Activated T-cell treated with anti-CD3 and anti-CD28 coated beads, Interleukin-2, amount 50 U/mL, for 24 hours (primary cell): Measurements from ENCODE around the gene CLPTM1L.
"Not testable (repeated sequence)": the region's sequence is repeated elsewhere in the genome, so short reads cannot be mapped to it uniquely, and the experiment has no call there.

ENCODE experiments used
- DNase-seq: peaks from one replicate; pipeline ENCODE4 v3.0.0-alpha.2; 2020
- H3K27ac Mint-ChIP-seq: 2 replicates; pipeline ENCODE4 v1.8.0; 2020; ENCODE audit warnings: mild to moderate bottlenecking, mixed read lengths
- H3K27me3 Mint-ChIP-seq: 2 replicates; pipeline ENCODE4 v1.8.0; 2020; ENCODE audit warnings: mixed read lengths
- H3K36me3 Mint-ChIP-seq: 2 replicates; pipeline ENCODE4 v1.8.0; 2020; ENCODE audit warnings: low read depth, mixed read lengths
- H3K4me1 Mint-ChIP-seq: 2 replicates; pipeline ENCODE4 v1.8.0; 2020; ENCODE audit warnings: low read depth, mixed read lengths
- H3K4me3 Mint-ChIP-seq: 2 replicates; pipeline ENCODE4 v1.8.0; 2020; ENCODE audit warnings: mild to moderate bottlenecking, moderate library complexity, mixed read lengths
- H3K9me3 Mint-ChIP-seq: 2 replicates; pipeline ENCODE4 v1.8.0; 2020; ENCODE audit warnings: mixed read lengths

CLPTM1L gene

GRCh38 chr5:1371972-1372342, 27.1 kb upstream of the CLPTM1L start:
- H3K4me1 Mint-ChIP-seq, H3K27ac Mint-ChIP-seq, H3K27me3 Mint-ChIP-seq, DNase-seq, H3K4me3 Mint-ChIP-seq, H3K9me3 Mint-ChIP-seq, H3K36me3 Mint-ChIP-seq: not testable (repeated sequence)

- H3K9me3 Mint-ChIP-seq = no peaks in the 10 kb centered on the region
- no peaks in the 10 kb centered on the region for H3K36me3 Mint-ChIP-seq
- no peak overlapping the region for H3K4me3 Mint-ChIP-seq
- H3K27ac Mint-ChIP-seq = no peak overlapping the region
- H3K27me3 Mint-ChIP-seq = no peaks in the 10 kb centered on the region
- no peak for DNase-seq
- no peaks in the 10 kb centered on the region for H3K4me1 Mint-ChIP-seq
Measured at GRCh38 chr5:1371218-1371971, 26.5 kb upstream of the CLPTM1L start.

GRCh38 chr5:1370006-1370405, 25.1 kb upstream of the CLPTM1L start:
- H3K4me1 Mint-ChIP-seq = no peaks in the 10 kb centered on the region
- H3K9me3 Mint-ChIP-seq = no peaks in the 10 kb centered on the region
- no peak overlapping the region for H3K4me3 Mint-ChIP-seq

GRCh38 chr5:1368756-1369155, 23.9 kb upstream of the CLPTM1L start:
- Mint-ChIP-seq H3K27ac (no peak overlapping the region), H3K4me3 (no peak overlapping the region), H3K4me1 (no peaks in the 10 kb centered on the region), H3K36me3 (no peaks in the 10 kb centered on the region), H3K27me3 (peaks cover 8% of the 10 kb centered on the region), H3K9me3 (no peaks in the 10 kb centered on the region)
- DNase-seq = no peak

More at GRCh38 chr5:1370006-1370405, 25.1 kb upstream of the CLPTM1L start:
- no peak overlapping the region for H3K27ac Mint-ChIP-seq
- DNase-seq = no peak
- no peaks in the 10 kb centered on the region for H3K27me3 Mint-ChIP-seq
- H3K36me3 Mint-ChIP-seq = no peaks in the 10 kb centered on the region

GRCh38 chr5:1368236-1368635, 23.3 kb upstream of the CLPTM1L start:
- Mint-ChIP-seq H3K27ac (no peak overlapping the region), H3K36me3 (no peaks in the 10 kb centered on the region), H3K27me3 (peaks cover 14% of the 10 kb centered on the region), H3K4me1 (no peaks in the 10 kb centered on the region), H3K9me3 (no peaks in the 10 kb centered on the region), H3K4me3 (no peak overlapping the region)
- DNase-seq = no peak

- no peak overlapping the region for H3K4me3 Mint-ChIP-seq
- H3K4me1 Mint-ChIP-seq = no peaks in the 10 kb centered on the region
- no peak overlapping the region for H3K27ac Mint-ChIP-seq
- no peaks in the 10 kb centered on the region for H3K9me3 Mint-ChIP-seq
- H3K36me3 Mint-ChIP-seq = no peaks in the 10 kb centered on the region
- DNase-seq = no peak
- H3K27me3 Mint-ChIP-seq = peaks cover 22% of the 10 kb centered on the region
Measured at GRCh38 chr5:1367149-1367548, 22.2 kb upstream of the CLPTM1L start.

GRCh38 chr5:1366514-1366913, 21.6 kb upstream of the CLPTM1L start:
- Mint-ChIP-seq H3K4me1 (no peaks in the 10 kb centered on the region), H3K9me3 (no peaks in the 10 kb centered on the region), H3K4me3 (no peak overlapping the region), H3K36me3 (no peaks in the 10 kb centered on the region), H3K27ac (no peak overlapping the region), H3K27me3 (peaks cover 27% of the 10 kb centered on the region)
- no peak for DNase-seq

- DNase-seq = no peak
- H3K4me3 Mint-ChIP-seq = no peak overlapping the region
- no peak overlapping the region for H3K27ac Mint-ChIP-seq
- H3K36me3 Mint-ChIP-seq = no peaks in the 10 kb centered on the region
- no peaks in the 10 kb centered on the region for H3K4me1 Mint-ChIP-seq
- no peaks in the 10 kb centered on the region for H3K9me3 Mint-ChIP-seq
- H3K27me3 Mint-ChIP-seq = peaks cover 43% of the 10 kb centered on the region
Measured at GRCh38 chr5:1364211-1364610, 19.3 kb upstream of the CLPTM1L start.

GRCh38 chr5:1363581-1363980, 18.7 kb upstream of the CLPTM1L start:
- Mint-ChIP-seq H3K27me3 (peaks cover 43% of the 10 kb centered on the region), H3K4me1 (no peaks in the 10 kb centered on the region), H3K4me3 (no peak overlapping the region), H3K27ac (no peak overlapping the region), H3K36me3 (no peaks in the 10 kb centered on the region), H3K9me3 (no peaks in the 10 kb centered on the region)
- DNase-seq = no peak

- no peak for DNase-seq
- Mint-ChIP-seq H3K4me3 (no peak overlapping the region), H3K4me1 (no peaks in the 10 kb centered on the region), H3K27ac (no peak overlapping the region), H3K27me3 (peaks cover 47% of the 10 kb centered on the region), H3K36me3 (no peaks in the 10 kb centered on the region), H3K9me3 (no peaks in the 10 kb centered on the region)
Measured at GRCh38 chr5:1363160-1363559, 18.3 kb upstream of the CLPTM1L start.

- H3K36me3 Mint-ChIP-seq = no peaks in the 10 kb centered on the region
- peaks cover 50% of the 10 kb centered on the region for H3K27me3 Mint-ChIP-seq
- H3K27ac Mint-ChIP-seq = no peak overlapping the region
- no peaks in the 10 kb centered on the region for H3K4me1 Mint-ChIP-seq
- DNase-seq = no peak
- H3K9me3 Mint-ChIP-seq = no peaks in the 10 kb centered on the region
- H3K4me3 Mint-ChIP-seq = no peak overlapping the region
Measured at GRCh38 chr5:1362242-1363015, 17.5 kb upstream of the CLPTM1L start.

- H3K27me3 Mint-ChIP-seq = peaks cover 54% of the 10 kb centered on the region
- no peaks in the 10 kb centered on the region for H3K36me3 Mint-ChIP-seq
- no peak for DNase-seq
- no peak overlapping the region for H3K27ac Mint-ChIP-seq
- H3K9me3 Mint-ChIP-seq = no peaks in the 10 kb centered on the region
- H3K4me3 Mint-ChIP-seq = no peak overlapping the region
- no peaks in the 10 kb centered on the region for H3K4me1 Mint-ChIP-seq
Measured at GRCh38 chr5:1360861-1361260, 16.0 kb upstream of the CLPTM1L start.

GRCh38 chr5:1360367-1360766, 15.5 kb upstream of the CLPTM1L start:
- H3K4me1 Mint-ChIP-seq, H3K9me3 Mint-ChIP-seq, H3K27ac Mint-ChIP-seq, DNase-seq, H3K36me3 Mint-ChIP-seq, H3K4me3 Mint-ChIP-seq: not testable (repeated sequence)
- peaks cover 54% of the 10 kb centered on the region for H3K27me3 Mint-ChIP-seq

GRCh38 chr5:1359713-1360112, 14.8 kb upstream of the CLPTM1L start:
- Mint-ChIP-seq H3K4me1 (no peaks in the 10 kb centered on the region), H3K9me3 (no peaks in the 10 kb centered on the region), H3K36me3 (no peaks in the 10 kb centered on the region), H3K27ac (no peak overlapping the region), H3K27me3 (peaks cover 53% of the 10 kb centered on the region), H3K4me3 (no peak overlapping the region)
- DNase-seq = no peak

GRCh38 chr5:1359031-1359645, 14.2 kb upstream of the CLPTM1L start:
- H3K9me3 Mint-ChIP-seq = no peaks in the 10 kb centered on the region

More at GRCh38 chr5:1359031-1359645, 14.2 kb upstream of the CLPTM1L start:
- Mint-ChIP-seq H3K27me3 (peaks cover 47% of the 10 kb centered on the region), H3K27ac (no peak overlapping the region), H3K4me3 (no peak overlapping the region), H3K36me3 (no peaks in the 10 kb centered on the region), H3K4me1 (no peaks in the 10 kb centered on the region)
- DNase-seq = no peak
